Keratinocyte (primary cell): ENCODE data around the gene ARL15. TPM values are rescaled to one million over a fixed set of nuclear protein-coding genes. Genes with fewer than 3 reads are reported as not detected.

Source experiments
- DNase-seq: peaks from one replicate; pipeline ENCODE4 v3.0.0-alpha.2; 2011; ENCODE audit warnings: low read depth, missing footprints, low spot score
- FAIRE-seq: peaks from 2 replicates; lab custom pipeline; 2011; peaks lifted over from hg19 to GRCh38; lab: Jason Lieb, UNC
- H2AFZ ChIP-seq: 2 replicates; pipeline ENCODE4 v1.6.0; 2012; ENCODE audit warnings: low read length, control low read depth, inconsistent platforms; ENCODE audit not compliant: control insufficient read depth
- H3K27ac ChIP-seq: 2 replicates; pipeline ENCODE4 v1.5.1; 2011; ENCODE audit warnings: low read length; ENCODE audit not compliant: control insufficient read depth, insufficient read depth
- H3K27me3 ChIP-seq: 3 replicates; pipeline ENCODE4 v1.6.0; 2011; ENCODE audit warnings: low read length; ENCODE audit not compliant: control insufficient read depth, insufficient read depth; ENCODE audit errors: extremely low read depth
- H3K36me3 ChIP-seq, 2 experiments: 2 replicates in 1 of 2; 3 replicates in 1 of 2; pipeline ENCODE4 v1.5.1; 2011; ENCODE audit warnings: low read length in 2 of 2, mild to moderate bottlenecking in 1 of 2; ENCODE audit not compliant: control insufficient read depth in 2 of 2, insufficient read depth in 2 of 2; ENCODE audit errors: extremely low read depth in 1 of 2
- H3K4me1 ChIP-seq: 3 replicates; pipeline ENCODE4 v1.5.1; 2011; ENCODE audit warnings: low read length; ENCODE audit not compliant: control insufficient read depth, insufficient read depth; ENCODE audit errors: extremely low read depth
- H3K4me2 ChIP-seq: 3 replicates; pipeline ENCODE4 v1.6.0; 2011; ENCODE audit warnings: low read depth, low read length; ENCODE audit not compliant: control insufficient read depth, insufficient read depth; ENCODE audit errors: extremely low read depth
- H3K4me3 ChIP-seq, 3 experiments: fragments of 200-600 bp in 1 of 3; sonication (generic) in 1 of 3; 2 replicates in 2 of 3; 3 replicates in 1 of 3; pipeline ENCODE4 v1.5.1; 2011 to 2016; ENCODE audit warnings: low read length in 3 of 3, mild to moderate bottlenecking in 3 of 3, control low read depth in 2 of 3, inconsistent platforms in 1 of 3, low read depth in 1 of 3, mixed read lengths in 1 of 3, mixed run types in 1 of 3, moderate library complexity in 1 of 3; ENCODE audit not compliant: control insufficient read depth in 2 of 3, insufficient read depth in 2 of 3; ENCODE audit errors: extremely low read depth in 1 of 3
- H3K79me2 ChIP-seq: 2 replicates; pipeline ENCODE4 v1.6.0; 2012; ENCODE audit warnings: low read length; ENCODE audit not compliant: control insufficient read depth, insufficient read depth
- H3K9ac ChIP-seq: 3 replicates; pipeline ENCODE4 v1.6.0; 2011; ENCODE audit warnings: low read length; ENCODE audit not compliant: control insufficient read depth, insufficient read depth; ENCODE audit errors: extremely low read depth
- H3K9me1 ChIP-seq: 3 replicates; pipeline ENCODE4 v1.6.0; 2011; ENCODE audit warnings: low read length; ENCODE audit not compliant: control insufficient read depth, insufficient read depth; ENCODE audit errors: extremely low read depth
- H3K9me3 ChIP-seq: 2 replicates; pipeline ENCODE4 v1.5.1; 2012; ENCODE audit warnings: low read depth, low read length; ENCODE audit not compliant: control insufficient read depth
- H4K20me1 ChIP-seq: 3 replicates; pipeline ENCODE4 v1.6.0; 2011; ENCODE audit warnings: low read length; ENCODE audit not compliant: control insufficient read depth, insufficient read depth; ENCODE audit errors: extremely low read depth
- EZH2 ChIP-seq: IDR thresholded peaks from one replicate; pipeline ENCODE4 v1.6.1; 2012; ENCODE audit warnings: inconsistent platforms, mild to moderate bottlenecking, low read length, moderate library complexity
- dilution Hi-C: fragments of 300-500 bp; cut with MboI; formaldehyde crosslinking; loops from one replicate; pipeline ENCODE4 v1.7.0; 2020; ENCODE audit warnings: low sequenced_read_pairs; ENCODE audit not compliant: extremely low pct_ligation_motif_present
- polyA plus RNA-seq, 5 experiments: library from polyadenylated mRNA; depleted of rRNA in 3 of 5; stranded (reverse) in 3 of 5; stranded (forward) in 1 of 5; unstranded in 1 of 5; fragments of >200 nt; gene quantifications; 1 replicate in 1 of 5; 2 replicates in 3 of 5; 3 replicates in 1 of 5; pipeline versions ENCODE4 v1.2.1 to v1.2.3, GENCODE V29; 2011 to 2012; ENCODE audit warnings: missing spikeins in 2 of 5, low read depth in 1 of 5, low replicate concordance in 1 of 5
- TF ChIP-seq, protein P1 (sequence below), 3 experiments: IDR thresholded peaks in 1 of 3; conservative IDR thresholded peaks in 1 of 3; optimal IDR thresholded peaks in 1 of 3; 2 replicates in 2 of 3; 3 replicates in 1 of 3; pipeline versions ENCODE3 to v1.5.1; 2011; ENCODE audit warnings: low read length in 3 of 3, mild to moderate bottlenecking in 3 of 3, moderate library complexity in 2 of 3, control low read depth in 1 of 3, inconsistent platforms in 1 of 3; ENCODE audit not compliant: insufficient read depth in 2 of 3; ENCODE audit errors: extremely low read depth in 1 of 3

Gene ARL15
- polyA plus RNA-seq, 1 donor (not counting 4 experiments of a cell fraction or from before 2014, with no cell fraction given), result 19.7 TPM

DNA sequence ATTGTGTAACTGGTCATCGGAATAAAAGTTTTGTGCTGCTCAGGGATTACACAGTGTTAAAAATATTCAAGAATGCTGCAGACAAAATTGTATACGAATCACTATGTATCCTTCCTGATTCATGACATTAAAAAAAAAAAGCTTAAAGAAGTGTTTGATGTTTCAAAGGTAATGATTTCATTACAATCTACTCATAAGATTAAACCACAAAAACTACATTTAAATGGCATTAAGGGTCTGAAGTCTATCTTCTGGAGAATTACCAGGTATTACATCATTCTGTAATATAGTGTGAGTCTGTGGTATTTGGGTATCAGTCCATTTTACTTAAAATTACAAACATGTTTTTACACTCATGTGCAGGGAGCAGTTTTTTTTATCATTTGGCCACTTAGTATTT is 425.5 kb downstream of the ARL15 start:
- Histone ChIP-seq H3K36me3 (no peaks in the 10 kb centered on the region), H4K20me1 (no peaks in the 10 kb centered on the region), H3K27ac (no peak overlapping the region), H3K9me1 (no peaks in the 10 kb centered on the region), H3K9ac (no peak overlapping the region), H3K4me2 (no peak overlapping the region), H3K4me1 (no peaks in the 10 kb centered on the region), H3K4me3 (no peak overlapping the region), H3K79me2 (no peaks in the 10 kb centered on the region), H3K9me3 (no peaks in the 10 kb centered on the region), H3K27me3 (no peaks in the 10 kb centered on the region), H2AFZ (no peak overlapping the region)
- no peak for DNase-seq
- TF ChIP-seq, protein P1, sequence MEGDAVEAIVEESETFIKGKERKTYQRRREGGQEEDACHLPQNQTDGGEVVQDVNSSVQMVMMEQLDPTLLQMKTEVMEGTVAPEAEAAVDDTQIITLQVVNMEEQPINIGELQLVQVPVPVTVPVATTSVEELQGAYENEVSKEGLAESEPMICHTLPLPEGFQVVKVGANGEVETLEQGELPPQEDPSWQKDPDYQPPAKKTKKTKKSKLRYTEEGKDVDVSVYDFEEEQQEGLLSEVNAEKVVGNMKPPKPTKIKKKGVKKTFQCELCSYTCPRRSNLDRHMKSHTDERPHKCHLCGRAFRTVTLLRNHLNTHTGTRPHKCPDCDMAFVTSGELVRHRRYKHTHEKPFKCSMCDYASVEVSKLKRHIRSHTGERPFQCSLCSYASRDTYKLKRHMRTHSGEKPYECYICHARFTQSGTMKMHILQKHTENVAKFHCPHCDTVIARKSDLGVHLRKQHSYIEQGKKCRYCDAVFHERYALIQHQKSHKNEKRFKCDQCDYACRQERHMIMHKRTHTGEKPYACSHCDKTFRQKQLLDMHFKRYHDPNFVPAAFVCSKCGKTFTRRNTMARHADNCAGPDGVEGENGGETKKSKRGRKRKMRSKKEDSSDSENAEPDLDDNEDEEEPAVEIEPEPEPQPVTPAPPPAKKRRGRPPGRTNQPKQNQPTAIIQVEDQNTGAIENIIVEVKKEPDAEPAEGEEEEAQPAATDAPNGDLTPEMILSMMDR (optimal IDR thresholded peaks at IDR 0.05 in 1 of 3, IDR thresholded peaks at IDR 0.05 in 1 of 3, conservative IDR thresholded peaks at IDR 0.05 in 1 of 3; ENCODE audit: extremely low read depth in 1 of 3, insufficient read depth in 2 of 3, low read length in 3 of 3), result no peak
- TF ChIP-seq EZH2, result no peak
- no peak for FAIRE-seq
- dilution Hi-C loops, result no loop called here

DNA sequence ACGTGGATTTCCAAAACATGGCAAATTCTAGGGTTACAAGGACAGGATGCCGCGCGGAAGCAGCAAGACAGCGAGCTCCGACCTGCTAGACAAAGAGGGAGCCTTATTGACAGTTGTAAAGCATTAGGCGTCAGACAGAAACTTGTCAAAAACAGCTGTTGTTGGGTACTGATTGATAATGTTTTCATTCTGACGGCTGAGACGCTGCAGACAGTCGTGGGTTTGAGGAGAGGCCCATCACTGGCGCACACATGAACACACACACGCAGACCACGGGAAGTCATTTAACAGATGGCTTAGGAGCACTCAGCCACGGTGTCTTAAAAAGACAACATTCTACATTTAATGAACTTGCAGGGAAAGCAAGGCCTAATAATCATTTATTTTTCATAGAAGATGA is 426.0 kb downstream of the ARL15 start:
- DNase-seq, result no peak
- no peak overlapping the region for H2AFZ ChIP-seq
- H3K27ac ChIP-seq, result no peak overlapping the region
- dilution Hi-C loops, result no loop called here
- no peaks in the 10 kb centered on the region for H3K27me3 ChIP-seq
- no peak for FAIRE-seq
- TF ChIP-seq EZH2, result no peak
- TF ChIP-seq, protein P1 (optimal IDR thresholded peaks at IDR 0.05 in 1 of 3, IDR thresholded peaks at IDR 0.05 in 1 of 3, conservative IDR thresholded peaks at IDR 0.05 in 1 of 3; ENCODE audit: extremely low read depth in 1 of 3, insufficient read depth in 2 of 3, low read length in 3 of 3), result no peak
- no peak overlapping the region for H3K4me2 ChIP-seq
- H3K9ac ChIP-seq, result no peak overlapping the region
- no peaks in the 10 kb centered on the region for H4K20me1 ChIP-seq
- H3K79me2 ChIP-seq, result no peaks in the 10 kb centered on the region
- no peaks in the 10 kb centered on the region for H3K9me3 ChIP-seq
- no peaks in the 10 kb centered on the region for H3K36me3 ChIP-seq
- no peaks in the 10 kb centered on the region for H3K4me1 ChIP-seq
- no peaks in the 10 kb centered on the region for H3K9me1 ChIP-seq
- no peak overlapping the region for H3K4me3 ChIP-seq
